HEK293 (cell line): ENCODE results near the gene EFCAB11.

Source experiments
- CTCF ChIA-PET: fragments of 350-600 bp; formaldehyde crosslinking; extraction: SDS; loops from one replicate; lab custom pipeline; 2021; ENCODE audit warnings: antibody characterized with exemption; lab: Yijun Ruan, JAX
- POLR2A ChIA-PET: fragments of 300-600 bp; formaldehyde crosslinking; extraction: SDS; loops from one replicate; lab custom pipeline; 2020; ENCODE audit warnings: antibody characterized with exemption, inconsistent platforms; lab: Yijun Ruan, JAX
- H3K27ac ChIP-seq: fragments of 200-500 bp; sonication (Bioruptor generic); 2 replicates; pipeline ENCODE4 v1.5.1; 2014; ENCODE audit warnings: low read depth, low read length, control low read depth, inconsistent platforms; ENCODE audit errors: extremely low read depth
- H3K36me3 ChIP-seq, 2 experiments: fragments of 200-500 bp in 1 of 2; sonication (Bioruptor generic) in 1 of 2; 1 replicate in 1 of 2; 2 replicates in 1 of 2; pipeline ENCODE4 v1.5.1; 2014 to 2017; ENCODE audit warnings: inconsistent platforms in 2 of 2, low read length in 2 of 2; ENCODE audit not compliant: control insufficient read depth in 2 of 2, insufficient read depth in 1 of 2
- H3K4me1 ChIP-seq: fragments of 200-500 bp; sonication (Bioruptor generic); 2 replicates; pipeline ENCODE4 v1.5.1; 2014; ENCODE audit warnings: mild to moderate bottlenecking, low read length, inconsistent platforms; ENCODE audit not compliant: control insufficient read depth, insufficient read depth
- H3K4me3 ChIP-seq: 2 replicates; pipeline ENCODE4 v1.5.1; 2011; ENCODE audit warnings: low read depth, mild to moderate bottlenecking, control low read depth, low read length, moderate library complexity
- H3K9me3 ChIP-seq: fragments of 200-500 bp; sonication (Bioruptor generic); 2 replicates; pipeline ENCODE4 v1.5.1; 2014; ENCODE audit warnings: low read depth, low read length, inconsistent platforms; ENCODE audit not compliant: control insufficient read depth, insufficient read depth
- GLIS2 ChIP-seq: fragments of 450-650 bp; formaldehyde crosslinking; IDR thresholded peaks from 2 replicates; pipeline ENCODE4 v1.5.1; 2016; ENCODE audit warnings: missing biosample characterization, missing genetic modification characterization
- IKZF3 ChIP-seq: fragments of 450-650 bp; IDR thresholded peaks from 2 replicates; pipeline ENCODE4 v1.5.0; 2018; ENCODE audit warnings: missing biosample characterization, mild to moderate bottlenecking, missing genetic modification characterization, moderate library complexity
- MEIS1 ChIP-seq: sonication (generic); formaldehyde crosslinking; IDR thresholded peaks from 2 replicates; pipeline ENCODE4 v1.8.1; 2022; ENCODE audit warnings: missing genetic modification reagents, mild to moderate bottlenecking, borderline replicate concordance
- ZFHX2 ChIP-seq: fragments of 450-650 bp; formaldehyde crosslinking; conservative IDR thresholded peaks from 2 replicates; pipeline ENCODE4 v1.5.1; 2016; ENCODE audit warnings: missing biosample characterization, missing genetic modification characterization
- ZFP69B ChIP-seq: fragments of 450-650 bp; formaldehyde crosslinking; IDR thresholded peaks from 2 replicates; pipeline ENCODE4 v1.5.1; 2016; ENCODE audit warnings: missing biosample characterization, missing genetic modification characterization
- ZNF138 ChIP-seq: fragments of 450-650 bp; formaldehyde crosslinking; IDR thresholded peaks from 2 replicates; pipeline ENCODE4 v1.5.1; 2016; ENCODE audit warnings: missing biosample characterization, missing genetic modification characterization, borderline replicate concordance
- ZNF248 ChIP-seq: fragments of 450-650 bp; formaldehyde crosslinking; IDR thresholded peaks from 2 replicates; pipeline ENCODE4 v1.5.1; 2017; ENCODE audit warnings: missing biosample characterization, missing genetic modification characterization
- ZNF274 ChIP-seq, 2 experiments: fragments of 200-500 bp in 1 of 2; fragments of 450-650 bp in 1 of 2; sonication (Bioruptor generic) in 1 of 2; formaldehyde crosslinking in 1 of 2; IDR thresholded peaks; 2 replicates each; pipeline versions ENCODE4 v1.5.1 to v1.6.1; 2014 to 2016; ENCODE audit warnings: borderline replicate concordance in 1 of 2, inconsistent platforms in 1 of 2, low read length in 1 of 2, missing biosample characterization in 1 of 2, missing genetic modification characterization in 1 of 2
- ZNF473 ChIP-seq: fragments of 450-650 bp; formaldehyde crosslinking; IDR thresholded peaks from 2 replicates; pipeline ENCODE4 v1.5.1; 2017; ENCODE audit warnings: missing biosample characterization, missing genetic modification characterization
- ZNF510 ChIP-seq: fragments of 450-650 bp; formaldehyde crosslinking; IDR thresholded peaks from 2 replicates; pipeline ENCODE4 v1.5.1; 2018; ENCODE audit warnings: mild to moderate bottlenecking, missing genetic modification characterization, missing biosample characterization; ENCODE audit not compliant: insufficient replicate concordance
- ZNF549 ChIP-seq: fragments of 450-650 bp; IDR thresholded peaks from 2 replicates; pipeline ENCODE4 v1.5.1; 2018; ENCODE audit warnings: missing biosample characterization, missing genetic modification characterization, mild to moderate bottlenecking, inconsistent platforms, moderate library complexity
- ZNF76 ChIP-seq: fragments of 450-650 bp; formaldehyde crosslinking; IDR thresholded peaks from 2 replicates; pipeline ENCODE4; 2016; ENCODE audit warnings: low read depth, missing biosample characterization, missing genetic modification characterization, borderline replicate concordance
- ZNF785 ChIP-seq: fragments of 450-650 bp; formaldehyde crosslinking; IDR thresholded peaks from 2 replicates; pipeline ENCODE4 v1.5.1; 2016; ENCODE audit warnings: missing biosample characterization, missing genetic modification characterization
- ZNF791 ChIP-seq: fragments of 450-650 bp; formaldehyde crosslinking; IDR thresholded peaks from 2 replicates; pipeline ENCODE4 v1.5.1; 2016; ENCODE audit warnings: missing biosample characterization, missing genetic modification characterization
- ZNF792 ChIP-seq: fragments of 450-650 bp; formaldehyde crosslinking; IDR thresholded peaks from 2 replicates; pipeline ENCODE4 v1.5.1; 2016; ENCODE audit warnings: missing biosample characterization, missing genetic modification characterization
- TF ChIP-seq, protein P1 (sequence below): fragments of 450-650 bp; formaldehyde crosslinking; IDR thresholded peaks from 2 replicates; pipeline ENCODE4 v1.5.1; 2016; ENCODE audit warnings: missing biosample characterization, missing genetic modification characterization
- TF ChIP-seq, protein P2 (sequence below): fragments of 450-650 bp; formaldehyde crosslinking; IDR thresholded peaks from 2 replicates; pipeline ENCODE4 v1.5.1; 2016; ENCODE audit warnings: missing biosample characterization, missing genetic modification characterization
- TF ChIP-seq, protein P3 (sequence below): fragments of 450-650 bp; formaldehyde crosslinking; IDR thresholded peaks from 2 replicates; pipeline ENCODE4 v1.5.1; 2017; ENCODE audit warnings: missing biosample characterization, missing genetic modification characterization
- TF ChIP-seq, protein P4 (sequence below): fragments of 450-650 bp; formaldehyde crosslinking; IDR thresholded peaks from 2 replicates; pipeline ENCODE4 v1.5.1; 2016; ENCODE audit warnings: missing biosample characterization, missing genetic modification characterization

Gene EFCAB11

DNA sequence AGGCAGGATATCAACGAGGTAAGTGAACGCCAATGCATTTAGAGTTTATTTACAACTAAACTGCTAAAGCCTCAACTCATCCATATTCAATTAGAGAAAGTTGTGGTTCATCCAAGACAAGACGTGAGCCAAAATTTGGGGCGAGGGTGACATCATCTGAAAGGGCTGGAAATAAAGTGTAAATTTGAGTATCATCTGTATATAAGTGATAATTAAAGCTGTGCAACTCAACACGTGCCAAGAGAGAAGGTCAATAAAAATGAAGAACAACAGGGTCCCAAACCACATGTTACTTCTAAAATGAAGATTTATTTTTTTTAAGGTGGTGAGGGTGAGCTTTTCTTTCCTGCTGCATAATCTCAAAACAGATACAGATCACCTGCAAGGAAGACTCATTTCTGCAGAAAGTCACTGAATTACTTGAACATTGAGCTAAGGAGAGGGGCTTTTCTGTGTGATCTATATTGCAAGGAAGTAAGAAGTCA lies 203.6 kb downstream of the EFCAB11 start:
- Histone ChIP-seq H3K4me3 (no peak overlapping the region), H3K36me3 (no peaks in the 10 kb centered on the region), H3K9me3 (no peaks in the 10 kb centered on the region), H3K4me1 (no peaks in the 10 kb centered on the region), H3K27ac (no peak overlapping the region)
- TF ChIP-seq, protein P1, sequence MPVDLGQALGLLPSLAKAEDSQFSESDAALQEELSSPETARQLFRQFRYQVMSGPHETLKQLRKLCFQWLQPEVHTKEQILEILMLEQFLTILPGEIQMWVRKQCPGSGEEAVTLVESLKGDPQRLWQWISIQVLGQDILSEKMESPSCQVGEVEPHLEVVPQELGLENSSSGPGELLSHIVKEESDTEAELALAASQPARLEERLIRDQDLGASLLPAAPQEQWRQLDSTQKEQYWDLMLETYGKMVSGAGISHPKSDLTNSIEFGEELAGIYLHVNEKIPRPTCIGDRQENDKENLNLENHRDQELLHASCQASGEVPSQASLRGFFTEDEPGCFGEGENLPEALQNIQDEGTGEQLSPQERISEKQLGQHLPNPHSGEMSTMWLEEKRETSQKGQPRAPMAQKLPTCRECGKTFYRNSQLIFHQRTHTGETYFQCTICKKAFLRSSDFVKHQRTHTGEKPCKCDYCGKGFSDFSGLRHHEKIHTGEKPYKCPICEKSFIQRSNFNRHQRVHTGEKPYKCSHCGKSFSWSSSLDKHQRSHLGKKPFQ (tag by site-specific recombination), result no peak
- no peak for TF ChIP-seq MEIS1 (CRISPR knock-in tag)
- no peak for TF ChIP-seq ZNF785 (tag by site-specific recombination)
- no peak for TF ChIP-seq ZFP69B
- no peak for TF ChIP-seq ZNF473 (tag by site-specific recombination)
- no peak for TF ChIP-seq ZNF549
- TF ChIP-seq ZNF792 (tag by site-specific recombination), result no peak
- TF ChIP-seq ZFHX2 (tag by site-specific recombination), result no peak
- no peak for TF ChIP-seq ZNF138
- TF ChIP-seq IKZF3 (tag by site-specific recombination), result no peak
- TF ChIP-seq, protein P2, sequence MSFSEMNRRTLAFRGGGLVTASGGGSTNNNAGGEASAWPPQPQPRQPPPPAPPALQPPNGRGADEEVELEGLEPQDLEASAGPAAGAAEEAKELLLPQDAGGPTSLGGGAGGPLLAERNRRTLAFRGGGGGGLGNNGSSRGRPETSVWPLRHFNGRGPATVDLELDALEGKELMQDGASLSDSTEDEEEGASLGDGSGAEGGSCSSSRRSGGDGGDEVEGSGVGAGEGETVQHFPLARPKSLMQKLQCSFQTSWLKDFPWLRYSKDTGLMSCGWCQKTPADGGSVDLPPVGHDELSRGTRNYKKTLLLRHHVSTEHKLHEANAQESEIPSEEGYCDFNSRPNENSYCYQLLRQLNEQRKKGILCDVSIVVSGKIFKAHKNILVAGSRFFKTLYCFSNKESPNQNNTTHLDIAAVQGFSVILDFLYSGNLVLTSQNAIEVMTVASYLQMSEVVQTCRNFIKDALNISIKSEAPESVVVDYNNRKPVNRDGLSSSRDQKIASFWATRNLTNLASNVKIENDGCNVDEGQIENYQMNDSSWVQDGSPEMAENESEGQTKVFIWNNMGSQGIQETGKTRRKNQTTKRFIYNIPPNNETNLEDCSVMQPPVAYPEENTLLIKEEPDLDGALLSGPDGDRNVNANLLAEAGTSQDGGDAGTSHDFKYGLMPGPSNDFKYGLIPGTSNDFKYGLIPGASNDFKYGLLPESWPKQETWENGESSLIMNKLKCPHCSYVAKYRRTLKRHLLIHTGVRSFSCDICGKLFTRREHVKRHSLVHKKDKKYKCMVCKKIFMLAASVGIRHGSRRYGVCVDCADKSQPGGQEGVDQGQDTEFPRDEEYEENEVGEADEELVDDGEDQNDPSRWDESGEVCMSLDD (tag by site-specific recombination), result no peak
- TF ChIP-seq GLIS2, result no peak
- TF ChIP-seq ZNF274 (IDR thresholded peaks at IDR 0.05; ENCODE audit: low read length), result no peak
- TF ChIP-seq ZNF274 (tag by site-specific recombination; IDR thresholded peaks at IDR 0.05; ENCODE audit: borderline replicate concordance), result no peak
- TF ChIP-seq, protein P3, sequence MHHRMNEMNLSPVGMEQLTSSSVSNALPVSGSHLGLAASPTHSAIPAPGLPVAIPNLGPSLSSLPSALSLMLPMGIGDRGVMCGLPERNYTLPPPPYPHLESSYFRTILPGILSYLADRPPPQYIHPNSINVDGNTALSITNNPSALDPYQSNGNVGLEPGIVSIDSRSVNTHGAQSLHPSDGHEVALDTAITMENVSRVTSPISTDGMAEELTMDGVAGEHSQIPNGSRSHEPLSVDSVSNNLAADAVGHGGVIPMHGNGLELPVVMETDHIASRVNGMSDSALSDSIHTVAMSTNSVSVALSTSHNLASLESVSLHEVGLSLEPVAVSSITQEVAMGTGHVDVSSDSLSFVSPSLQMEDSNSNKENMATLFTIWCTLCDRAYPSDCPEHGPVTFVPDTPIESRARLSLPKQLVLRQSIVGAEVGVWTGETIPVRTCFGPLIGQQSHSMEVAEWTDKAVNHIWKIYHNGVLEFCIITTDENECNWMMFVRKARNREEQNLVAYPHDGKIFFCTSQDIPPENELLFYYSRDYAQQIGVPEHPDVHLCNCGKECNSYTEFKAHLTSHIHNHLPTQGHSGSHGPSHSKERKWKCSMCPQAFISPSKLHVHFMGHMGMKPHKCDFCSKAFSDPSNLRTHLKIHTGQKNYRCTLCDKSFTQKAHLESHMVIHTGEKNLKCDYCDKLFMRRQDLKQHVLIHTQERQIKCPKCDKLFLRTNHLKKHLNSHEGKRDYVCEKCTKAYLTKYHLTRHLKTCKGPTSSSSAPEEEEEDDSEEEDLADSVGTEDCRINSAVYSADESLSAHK (tag by site-specific recombination), result no peak
- TF ChIP-seq ZNF248 (tag by site-specific recombination), result no peak
- TF ChIP-seq, protein P4, sequence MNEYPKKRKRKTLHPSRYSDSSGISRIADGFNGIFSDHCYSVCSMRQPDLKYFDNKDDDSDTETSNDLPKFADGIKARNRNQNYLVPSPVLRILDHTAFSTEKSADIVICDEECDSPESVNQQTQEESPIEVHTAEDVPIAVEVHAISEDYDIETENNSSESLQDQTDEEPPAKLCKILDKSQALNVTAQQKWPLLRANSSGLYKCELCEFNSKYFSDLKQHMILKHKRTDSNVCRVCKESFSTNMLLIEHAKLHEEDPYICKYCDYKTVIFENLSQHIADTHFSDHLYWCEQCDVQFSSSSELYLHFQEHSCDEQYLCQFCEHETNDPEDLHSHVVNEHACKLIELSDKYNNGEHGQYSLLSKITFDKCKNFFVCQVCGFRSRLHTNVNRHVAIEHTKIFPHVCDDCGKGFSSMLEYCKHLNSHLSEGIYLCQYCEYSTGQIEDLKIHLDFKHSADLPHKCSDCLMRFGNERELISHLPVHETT (tag by site-specific recombination), result no peak
- no peak for TF ChIP-seq ZNF510 (tag by site-specific recombination)
- TF ChIP-seq ZNF76, result no peak
- no peak for TF ChIP-seq ZNF791 (tag by site-specific recombination)
- ChIA-PET POLR2A (no interaction called here), CTCF (interaction anchor here (0.6 kb wide), 2 partner anchors 63 to 717 kb away, joined by 3 read pairs; no protein-coding TSS in a partner anchor)
